Ishikawa (cell line): ENCODE results near the gene FGGY.

Experiments
- CEBPB ChIP-seq: IDR thresholded peaks from 2 replicates; pipeline ENCODE4 v1.6.1; 2012
- CREB1 ChIP-seq: IDR thresholded peaks from 2 replicates; pipeline ENCODE4 v1.6.1; 2012; ENCODE audit warnings: low read depth
- EGR1 ChIP-seq: IDR thresholded peaks from 2 replicates; pipeline ENCODE4 v1.6.1; 2012
- EP300 ChIP-seq: IDR thresholded peaks from 2 replicates; pipeline ENCODE4 v1.6.1; 2012; ENCODE audit warnings: borderline replicate concordance
- FOXM1 ChIP-seq: IDR thresholded peaks from 2 replicates; pipeline ENCODE4 v1.6.1; 2012; ENCODE audit warnings: low read depth, borderline replicate concordance
- MAX ChIP-seq: IDR thresholded peaks from 2 replicates; pipeline ENCODE4 v1.6.1; 2012
- NFIC ChIP-seq: IDR thresholded peaks from 2 replicates; pipeline ENCODE4 v1.6.1; 2012
- RAD21 ChIP-seq: IDR thresholded peaks from 2 replicates; pipeline ENCODE4 v1.6.1; 2012; ENCODE audit warnings: low read depth
- TAF1 ChIP-seq: IDR thresholded peaks from 2 replicates; pipeline ENCODE4 v1.6.1; 2012; ENCODE audit warnings: low read depth, mild to moderate bottlenecking
- TEAD4 ChIP-seq: IDR thresholded peaks from 2 replicates; pipeline ENCODE4 v1.6.1; 2012
- USF1 ChIP-seq: IDR thresholded peaks from 2 replicates; pipeline ENCODE4 v1.6.1; 2012
- YY1 ChIP-seq: IDR thresholded peaks from 2 replicates; pipeline ENCODE4 v1.6.1; 2012; ENCODE audit warnings: low read depth

GRCh38 chr1:59457786-59458185 lies 160.9 kb downstream of the FGGY start:
- no peak for TF ChIP-seq YY1
- no peak for TF ChIP-seq FOXM1
- TF ChIP-seq USF1: no peak
- TF ChIP-seq NFIC: no peak
- TF ChIP-seq CEBPB: no peak
- TF ChIP-seq RAD21: no peak
- TF ChIP-seq MAX: no peak
- no peak for TF ChIP-seq EGR1
- TF ChIP-seq TAF1: no peak
- TF ChIP-seq EP300: no peak
- TF ChIP-seq CREB1: no peak
- no peak for TF ChIP-seq TEAD4
